Measurements from ENCODE around the gene COL7A1.

The COL7A1 gene

GRCh38 chr3:48591886-48592518 is 3.1 kb downstream of the COL7A1 start:
- no peak for DNase-seq (ENCODE audit: low read depth in 2 of 2)

GRCh38 chr3:48591436-48591835 is 3.7 kb downstream of the COL7A1 start:
- DNase-seq (ENCODE audit: low read depth in 2 of 2): no peak

GRCh38 chr3:48588230-48588629 is 6.9 kb downstream of the COL7A1 start:
- no peak for DNase-seq (ENCODE audit: low read depth in 2 of 2)

DNA sequence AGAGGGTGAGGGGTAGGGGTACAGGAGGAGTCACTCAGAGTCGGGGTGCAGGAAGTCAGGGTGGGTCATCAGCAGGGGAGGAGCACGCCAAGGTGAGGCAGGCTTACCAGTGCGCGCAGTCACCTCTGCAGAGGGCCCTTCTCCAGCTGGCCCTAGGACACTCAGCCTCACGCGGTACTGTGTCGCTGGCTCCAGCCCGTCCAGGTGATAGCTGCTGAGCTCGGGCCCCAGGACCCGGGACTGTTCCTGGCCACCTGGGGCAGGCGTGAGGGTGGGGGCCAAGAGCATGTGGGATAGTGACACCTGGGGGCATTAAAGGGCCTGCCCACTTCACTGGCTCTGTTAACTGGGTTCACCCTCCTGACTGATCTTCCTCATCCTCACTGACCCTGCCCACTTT is 7.4 kb downstream of the COL7A1 start:
- DNase-seq (ENCODE audit: low read depth in 2 of 2): no peak

DNA sequence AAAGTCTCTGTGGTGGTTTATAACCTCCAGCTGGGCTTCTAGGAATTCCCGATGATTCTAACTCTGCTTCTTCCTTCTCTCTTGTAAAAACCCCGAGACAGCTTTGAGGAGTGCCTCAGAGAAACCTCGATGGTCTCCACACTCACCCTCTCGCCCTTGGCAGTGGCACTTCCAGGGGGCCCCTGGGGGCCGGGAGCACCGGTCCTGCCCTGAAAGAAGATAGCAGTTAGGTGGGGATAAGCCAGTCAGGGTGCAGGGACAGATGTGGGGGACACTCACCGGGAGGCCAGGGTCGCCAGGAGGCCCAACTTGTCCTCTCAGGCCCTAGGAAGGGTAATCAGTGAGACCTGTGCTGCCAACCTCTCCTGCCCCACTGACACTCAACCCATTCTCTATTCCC is 9.7 kb downstream of the COL7A1 start:
- DNase-seq (ENCODE audit: low read depth in 2 of 2): no peak

GRCh38 chr3:48584836-48585235 is 10.3 kb downstream of the COL7A1 start:
- DNase-seq (ENCODE audit: low read depth in 2 of 2): no peak

DNA sequence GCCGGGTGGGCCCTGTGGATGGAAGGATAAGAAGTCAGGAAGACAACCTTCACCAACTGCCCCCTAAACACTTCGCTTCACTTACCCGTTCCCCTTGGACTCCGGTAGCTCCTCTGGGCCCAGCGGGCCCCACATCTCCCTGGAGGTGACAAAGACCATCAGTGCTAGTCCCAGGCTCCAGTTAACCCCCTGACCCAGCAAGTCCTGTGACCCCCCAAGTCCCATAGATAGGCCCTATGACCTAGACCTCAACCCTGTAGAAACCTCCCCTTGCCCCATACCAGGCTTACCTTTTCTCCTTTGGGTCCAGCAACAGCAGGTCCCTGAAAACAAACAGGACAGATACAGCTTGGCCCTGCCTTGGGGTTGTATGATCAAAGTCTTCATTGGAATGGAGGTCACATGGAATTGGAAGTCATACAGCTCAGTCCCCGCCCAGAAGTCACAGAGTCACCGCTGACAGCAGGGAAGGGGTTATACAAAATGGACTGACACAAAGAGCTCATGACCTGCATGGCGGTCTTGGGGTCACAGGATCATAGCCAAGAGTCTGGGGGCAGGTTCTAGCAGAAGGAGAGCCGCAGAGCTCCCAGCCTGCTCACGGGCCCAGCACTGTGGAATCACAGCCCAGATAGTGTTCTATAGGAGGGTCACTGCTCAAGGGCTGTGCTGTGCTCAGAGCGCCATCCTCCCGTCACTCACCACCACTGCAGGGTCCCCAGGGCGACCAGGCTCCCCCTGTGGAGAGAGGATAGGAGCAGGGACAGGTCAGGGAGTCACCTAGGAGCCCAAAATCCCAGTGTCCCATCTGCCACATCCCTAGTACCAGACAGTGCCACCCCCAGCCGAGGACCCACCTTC is 13.3 kb downstream of the COL7A1 start:
- DNase-seq (ENCODE audit: low read depth in 2 of 2): no peak

DNA sequence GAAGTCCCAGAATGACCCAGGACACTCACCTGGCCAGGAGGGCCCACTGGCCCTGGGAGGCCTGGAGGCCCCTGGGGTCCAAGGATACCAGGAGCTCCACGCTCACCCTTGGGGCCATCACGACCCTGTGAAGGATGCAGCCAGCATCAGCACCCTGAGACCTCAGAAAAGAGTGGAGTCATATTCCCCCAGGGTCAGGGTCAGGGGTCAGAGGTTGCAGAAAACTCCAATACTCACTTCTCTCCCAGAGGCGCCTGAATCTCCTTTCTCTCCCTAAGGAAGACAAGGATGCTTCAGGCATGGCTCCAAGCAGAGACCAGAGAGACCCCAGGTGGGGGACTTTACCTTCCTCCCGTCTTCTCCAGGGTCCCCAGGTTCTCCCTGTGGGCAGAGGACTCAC is 18.5 kb downstream of the COL7A1 start:
- DNase-seq (ENCODE audit: low read depth in 2 of 2): no peak

DNA sequence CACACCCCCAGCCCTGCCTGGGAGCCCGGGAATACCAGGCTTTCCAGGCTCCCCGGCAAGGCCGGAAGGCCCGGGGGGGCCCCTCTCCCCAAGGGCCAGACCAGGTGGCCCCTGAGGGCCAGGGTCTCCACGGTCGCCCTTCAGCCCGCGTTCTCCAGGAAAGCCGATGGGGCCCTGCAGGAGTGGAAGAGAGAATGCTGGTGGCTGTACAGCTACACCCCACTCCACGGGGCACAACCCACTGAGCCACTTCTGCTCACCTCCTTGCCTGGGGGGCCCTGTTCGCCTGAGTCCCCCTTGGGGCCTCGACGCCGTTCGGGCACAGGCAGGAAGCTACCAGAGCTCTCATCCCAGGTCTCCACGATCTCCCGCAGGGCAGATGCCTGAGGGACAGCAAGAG is 19.8 kb downstream of the COL7A1 start:
- no peak for DNase-seq (ENCODE audit: low read depth in 2 of 2)

- no peak for DNase-seq (ENCODE audit: low read depth in 2 of 2)
These were observed 21.1 kb downstream of the COL7A1 start for GRCh38 chr3:48573973-48574585.

- no peak for DNase-seq (ENCODE audit: low read depth in 2 of 2)
These were observed 22.6 kb downstream of the COL7A1 start for GRCh38 chr3:48572517-48572916.

DNA sequence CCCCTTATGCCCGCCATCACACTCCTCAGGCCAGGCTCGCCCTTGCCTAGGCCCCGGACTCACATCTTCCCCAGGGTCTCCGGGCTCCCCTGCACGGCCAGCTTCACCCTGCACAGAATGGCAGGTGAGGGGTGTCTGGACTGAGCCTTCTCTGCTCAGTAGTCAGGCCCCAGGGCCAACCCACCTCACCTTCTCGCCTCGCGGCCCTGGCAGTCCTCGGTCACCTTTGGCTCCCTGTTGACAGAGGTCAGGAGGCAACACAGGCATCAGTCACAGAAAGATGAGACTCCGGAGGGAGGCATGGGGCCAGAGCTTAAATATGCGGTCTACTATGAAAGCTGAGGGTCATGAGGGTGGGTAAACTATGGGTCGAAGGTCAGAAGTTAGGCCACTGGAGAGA is 23.2 kb downstream of the COL7A1 start:
- no peak for DNase-seq (ENCODE audit: low read depth in 2 of 2)

DNA sequence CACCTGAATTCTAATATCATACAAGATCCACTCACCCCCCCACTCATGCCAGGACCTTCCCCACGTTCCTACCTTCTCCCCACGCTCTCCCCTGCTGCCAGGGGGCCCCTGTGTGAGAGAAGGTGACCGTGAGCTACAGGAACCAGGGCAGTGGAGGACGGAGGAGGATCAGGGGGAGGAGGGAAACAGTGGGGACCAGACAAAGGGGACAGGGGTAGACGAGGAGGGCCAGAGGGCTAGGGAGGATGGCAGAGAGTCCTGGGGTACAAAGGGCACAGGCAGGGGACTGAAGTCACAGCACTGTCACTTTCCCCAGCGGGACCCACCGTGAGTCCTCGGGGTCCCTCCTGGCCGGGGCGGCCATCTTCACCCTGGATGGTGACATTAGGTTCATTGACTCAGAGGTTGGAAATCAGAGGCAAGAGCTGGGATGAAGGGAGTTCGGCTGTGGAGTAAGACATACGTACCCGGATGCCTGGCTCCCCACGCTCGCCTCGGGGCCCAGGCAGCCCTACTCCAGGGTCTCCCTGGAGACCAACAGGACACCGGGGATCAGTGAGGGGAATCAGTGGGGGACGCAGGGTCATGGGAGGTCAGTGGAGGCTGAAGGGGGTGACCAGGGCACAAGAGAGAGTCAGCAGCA is 25.2 kb downstream of the COL7A1 start:
- no peak for DNase-seq (ENCODE audit: low read depth in 2 of 2)

DNA sequence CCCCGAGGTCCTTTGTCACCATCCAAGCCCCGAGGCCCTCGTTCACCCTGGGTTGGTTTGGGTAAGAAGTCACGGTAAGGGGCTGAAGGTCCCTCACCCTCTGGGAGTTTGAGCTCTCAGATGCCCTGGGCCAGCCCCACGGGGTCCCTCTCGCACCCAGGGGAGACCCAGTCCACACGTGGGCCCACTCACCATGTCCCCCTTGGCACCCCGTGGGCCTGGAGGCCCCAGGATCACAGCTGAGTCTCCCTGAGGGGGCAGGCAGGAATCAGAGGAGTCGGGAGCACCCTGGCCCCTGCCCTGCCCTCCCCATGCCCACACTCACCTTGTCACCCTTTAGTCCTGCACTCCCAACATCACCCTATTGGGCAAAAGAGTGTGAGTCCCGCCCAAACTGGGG is 25.7 kb downstream of the COL7A1 start:
- no peak for DNase-seq (ENCODE audit: low read depth in 2 of 2)

DNA sequence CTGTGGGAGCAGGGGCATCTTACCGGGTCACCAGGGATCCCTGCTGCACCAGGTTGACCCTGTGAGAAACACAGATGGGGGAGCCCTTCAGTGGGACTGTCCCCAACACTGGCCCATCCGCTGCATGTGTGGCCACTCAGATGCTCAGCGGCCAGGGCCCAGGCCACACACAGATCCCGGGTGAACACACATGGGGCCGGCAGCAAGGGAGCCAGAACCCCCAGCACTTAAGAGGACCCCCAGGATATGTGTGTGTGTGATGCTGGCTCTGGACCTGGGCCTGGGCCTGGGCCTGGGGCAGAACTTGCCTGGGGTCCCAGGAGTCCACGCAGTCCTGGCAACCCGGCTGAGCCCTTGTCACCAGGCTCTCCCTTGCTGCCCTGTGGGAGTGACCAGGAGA is 26.7 kb downstream of the COL7A1 start:
- no peak for DNase-seq (ENCODE audit: low read depth in 2 of 2)

DNA sequence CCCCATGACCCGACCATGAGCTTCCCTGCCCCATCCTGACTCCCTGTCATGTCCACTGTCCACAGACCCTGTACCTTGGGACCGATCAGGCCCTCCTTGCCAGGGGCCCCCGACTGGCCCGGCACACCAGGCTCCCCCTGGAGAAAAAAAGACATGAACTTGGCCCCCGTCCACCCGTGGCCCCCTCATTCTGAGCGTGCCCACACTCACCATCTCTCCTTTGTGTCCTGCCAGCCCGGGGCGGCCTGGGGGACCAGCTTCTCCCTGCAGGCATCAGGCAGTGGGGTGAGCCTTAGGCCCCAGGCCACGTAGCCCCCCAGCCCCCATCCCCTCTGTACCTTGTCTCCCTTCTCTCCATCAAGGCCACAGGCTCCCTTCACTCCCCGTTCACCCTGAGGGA is 27.6 kb downstream of the COL7A1 start:
- no peak for DNase-seq (ENCODE audit: low read depth in 2 of 2)

DNA sequence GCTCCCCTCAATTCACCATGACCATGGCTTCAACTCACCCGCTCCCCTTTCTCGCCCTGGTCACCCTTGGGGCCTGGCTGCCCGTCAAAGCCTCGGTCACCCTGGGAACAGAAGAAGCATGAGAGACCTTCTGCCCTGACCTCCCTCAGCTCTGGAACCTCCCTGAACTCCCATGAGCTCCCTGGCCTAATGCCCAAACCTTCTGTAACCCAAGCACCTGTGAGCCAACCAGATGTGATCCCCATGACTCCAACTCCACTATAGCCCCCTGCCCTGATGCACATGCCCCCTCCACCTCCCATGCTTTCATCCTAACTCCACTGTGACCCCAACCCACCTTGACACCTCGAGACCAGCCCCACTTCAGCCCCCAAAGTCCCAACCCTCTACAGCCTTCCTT is 28.0 kb downstream of the COL7A1 start:
- DNase-seq (ENCODE audit: low read depth in 2 of 2): no peak

- DNase-seq (ENCODE audit: low read depth in 2 of 2): no peak
These were observed 28.7 kb downstream of the COL7A1 start for GRCh38 chr3:48566401-48566760.

GRCh38 chr3:48565591-48566400 is 29.3 kb downstream of the COL7A1 start:
- no peak for DNase-seq (ENCODE audit: low read depth in 2 of 2)

DNA sequence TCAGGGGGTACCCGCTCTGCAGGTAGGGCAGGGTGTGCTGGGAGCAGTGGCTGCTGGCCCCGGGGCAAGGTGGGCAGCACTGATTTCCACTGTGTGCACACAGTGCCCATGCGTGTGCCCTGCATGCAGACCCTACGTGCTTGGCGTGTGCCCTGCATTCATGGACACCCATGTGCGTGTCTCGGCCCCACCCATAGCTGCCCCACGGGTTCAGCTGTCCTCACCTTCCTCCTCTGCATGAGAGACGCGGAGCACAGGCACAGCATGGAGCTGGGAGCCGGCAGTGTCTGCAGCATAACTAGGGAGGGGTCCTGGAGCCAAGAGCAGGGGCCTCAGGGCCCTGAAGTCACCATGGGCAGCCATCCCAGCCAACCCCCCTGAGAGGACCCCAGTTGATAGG is 29.9 kb downstream of the COL7A1 start:
- no peak for DNase-seq (ENCODE audit: low read depth in 2 of 2)

DNA sequence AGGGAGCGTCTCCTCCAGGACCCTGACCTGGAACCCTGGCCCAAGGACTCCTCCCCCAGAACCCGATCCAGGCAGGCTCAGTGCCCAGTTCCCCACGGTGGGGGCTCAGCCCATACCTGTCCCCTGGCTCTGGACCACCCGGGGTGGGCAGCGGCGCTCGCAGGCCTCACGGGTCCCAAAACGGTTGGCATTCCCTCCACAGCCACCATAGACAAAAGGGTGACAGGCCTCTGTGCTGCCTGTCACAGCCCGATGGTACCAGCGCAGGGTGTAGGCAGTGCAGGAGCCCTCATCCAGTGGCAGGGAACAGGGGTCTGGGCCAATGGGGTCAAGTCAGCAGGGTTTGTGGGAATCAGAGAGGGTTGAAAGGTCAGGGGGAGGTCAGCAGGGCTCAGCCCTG is 30.5 kb downstream of the COL7A1 start:
- no peak for DNase-seq (ENCODE audit: low read depth in 2 of 2)

DNA sequence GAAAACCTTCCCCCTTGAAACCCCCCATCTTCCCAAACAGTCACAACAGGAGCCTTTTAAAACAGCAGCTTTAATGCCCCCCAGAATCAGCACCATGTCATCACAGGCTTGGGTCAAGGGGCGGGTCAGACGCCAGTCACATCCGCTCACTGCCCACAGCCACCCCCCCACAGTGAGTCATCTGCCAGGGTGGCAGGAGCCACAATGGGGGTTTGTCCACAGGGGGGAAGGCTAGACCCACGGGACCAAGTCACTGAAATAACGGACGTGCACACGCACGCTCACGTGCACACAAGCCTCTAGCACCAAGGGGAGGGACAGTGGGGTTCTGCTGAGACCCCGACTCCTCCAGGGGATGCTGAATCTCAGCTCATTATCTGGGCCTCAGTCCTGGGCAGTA is 31.1 kb downstream of the COL7A1 start:
- no peak for DNase-seq (ENCODE audit: low read depth in 2 of 2)
